K562 (cell line): ENCODE results near the gene DIPK1A. TPM values are rescaled to one million over a fixed set of nuclear protein-coding genes. Genes with fewer than 3 reads are reported as not detected.
A peak's percentile ranks its signal among the peaks of the same experiment; 100 is the strongest.

Source experiments
- FOSL1 ChIP-seq: fragments of 200-800 bp; sonication (Bioruptor generic); conservative IDR thresholded peaks from 2 replicates; pipeline ENCODE4 v1.6.1; 2016; ENCODE audit warnings: missing genetic modification characterization, missing compliant biosample characterization
- FOXK1 ChIP-seq: sonication (generic); formaldehyde crosslinking; IDR thresholded peaks from 2 replicates; pipeline ENCODE4 v1.8.0; 2022; ENCODE audit warnings: missing genetic modification reagents, mild to moderate bottlenecking, borderline replicate concordance
- JUND ChIP-seq, 2 experiments: IDR thresholded peaks; 2 replicates in 1 of 2; 3 replicates in 1 of 2; pipeline ENCODE4 v1.6.1; 2011; ENCODE audit warnings: borderline replicate concordance in 2 of 2, low read depth in 2 of 2, low read length in 2 of 2, improper control_type of control experiment in 1 of 2, missing biosample characterization in 1 of 2, missing genetic modification characterization in 1 of 2, missing genetic modification reagents in 1 of 2
- LEF1 ChIP-seq: fragments of 450-650 bp; IDR thresholded peaks from 2 replicates; pipeline ENCODE4 v1.6.1; 2016; ENCODE audit warnings: mild to moderate bottlenecking
- RBBP5 ChIP-seq: fragments of 200-600 bp; sonication (generic); IDR thresholded peaks from 2 replicates; pipeline ENCODE4 v1.6.1; 2012; ENCODE audit warnings: borderline replicate concordance, mild to moderate bottlenecking, low read length, control low read depth, inconsistent platforms; ENCODE audit not compliant: insufficient read depth, poor library complexity, severe bottlenecking
- ZNF347 ChIP-seq: fragments of 450-650 bp; formaldehyde crosslinking; IDR thresholded peaks from 2 replicates; pipeline ENCODE4 v1.4.0; 2020; ENCODE audit warnings: low read depth, mild to moderate bottlenecking, moderate library complexity
- ZNF785 ChIP-seq: fragments of 250-450 bp; sonication (Bioruptor Pico); IDR thresholded peaks from 2 replicates; pipeline ENCODE4 v1.4.0; 2020; ENCODE audit warnings: mild to moderate bottlenecking
- polyA plus RNA-seq, 8 experiments: library from polyadenylated mRNA; depleted of rRNA in 4 of 8; stranded (reverse) in 5 of 8; unstranded in 3 of 8; fragments of >200 nt; fragmentation: Nextera tagmentation in 2 of 8; fragmentation: Illumina TruSeq in 1 of 8; extraction: Ambion mirVana in 2 of 8; extraction: Trizol in 1 of 8; gene quantifications; 2 replicates each; pipeline versions ENCODE4 v1.2.1 to v1.2.3, GENCODE V29; 2011 to 2014; ENCODE audit warnings: inconsistent platforms in 1 of 8, missing spikeins in 1 of 8
- total RNA-seq, 7 experiments: library from RNA; depleted of rRNA in 6 of 7; stranded (reverse); fragments of >200 nt in 6 of 7; fragmentation: Illumina TruSeq in 2 of 7; extraction: Trizol in 2 of 7; gene quantifications; 2 replicates each; pipeline versions ENCODE4 v1.2.1 to v1.2.3, GENCODE V29; 2011 to 2021; ENCODE audit warnings: low replicate concordance in 1 of 7
- TF ChIP-seq, protein P1 (sequence below): fragments of 250-450 bp; sonication (Bioruptor Pico); IDR thresholded peaks from 2 replicates; pipeline ENCODE4 v1.5.0; 2021; ENCODE audit warnings: mild to moderate bottlenecking, moderate library complexity
- TF ChIP-seq, protein P2 (sequence below): sonication (generic); formaldehyde crosslinking; IDR thresholded peaks from 2 replicates; pipeline ENCODE4 v1.8.1; 2023; ENCODE audit warnings: mild to moderate bottlenecking, missing genetic modification reagents
- TF ChIP-seq, protein P3 (sequence below), 2 experiments: fragments of 450-650 bp; formaldehyde crosslinking in 1 of 2; IDR thresholded peaks; 2 replicates each; pipeline versions ENCODE4 v1.4.0 to v1.6.1; 2014 to 2020; ENCODE audit warnings: mild to moderate bottlenecking in 2 of 2, borderline replicate concordance in 1 of 2, low read depth in 1 of 2

The DIPK1A gene
- total and polyA plus RNA-seq, 9 of the 15 experiments (the other 6 are each of a cell fraction or from before 2014, with no cell fraction given) = 0.54 to 2.5 (median 1.3) TPM

DNA sequence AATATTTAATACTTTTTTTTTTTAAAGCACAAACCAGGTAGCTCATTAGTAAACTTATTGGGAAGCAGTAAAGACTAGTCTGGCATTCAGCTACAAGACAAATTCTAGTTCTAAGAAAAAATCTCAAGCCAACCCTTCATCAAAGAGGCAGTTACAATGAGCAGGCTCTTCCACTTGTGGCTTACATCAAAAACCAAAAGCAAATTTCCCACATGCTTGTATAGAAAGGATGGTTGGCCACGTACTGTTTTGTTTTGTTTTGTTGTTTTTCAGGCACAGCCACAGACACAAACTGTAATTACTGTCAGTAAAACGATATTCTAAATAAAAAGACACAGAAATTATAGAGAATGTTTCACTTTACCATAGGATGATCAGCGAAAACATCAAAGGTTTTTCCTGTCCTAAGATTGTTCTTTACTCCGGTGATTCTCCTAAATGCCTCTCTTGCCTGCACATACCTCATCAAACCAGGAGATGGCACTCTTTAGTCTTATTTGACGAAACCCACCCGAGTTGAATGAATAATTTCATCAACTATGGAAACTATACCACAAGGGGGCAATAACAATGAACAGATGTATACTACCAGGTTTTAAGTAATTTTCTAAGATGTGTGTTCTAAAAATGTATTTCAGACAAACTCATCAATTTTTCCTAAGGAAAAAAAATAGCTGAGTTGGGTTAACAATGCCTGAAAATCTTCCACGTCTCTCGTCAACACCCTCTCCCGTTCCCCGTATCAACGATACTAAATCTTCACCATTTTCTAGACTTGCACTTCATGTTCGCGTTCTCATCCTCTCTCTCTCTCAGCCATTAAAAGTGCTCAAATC lies 102.5 kb downstream of the DIPK1A start (continued):
- TF ChIP-seq, protein P1, sequence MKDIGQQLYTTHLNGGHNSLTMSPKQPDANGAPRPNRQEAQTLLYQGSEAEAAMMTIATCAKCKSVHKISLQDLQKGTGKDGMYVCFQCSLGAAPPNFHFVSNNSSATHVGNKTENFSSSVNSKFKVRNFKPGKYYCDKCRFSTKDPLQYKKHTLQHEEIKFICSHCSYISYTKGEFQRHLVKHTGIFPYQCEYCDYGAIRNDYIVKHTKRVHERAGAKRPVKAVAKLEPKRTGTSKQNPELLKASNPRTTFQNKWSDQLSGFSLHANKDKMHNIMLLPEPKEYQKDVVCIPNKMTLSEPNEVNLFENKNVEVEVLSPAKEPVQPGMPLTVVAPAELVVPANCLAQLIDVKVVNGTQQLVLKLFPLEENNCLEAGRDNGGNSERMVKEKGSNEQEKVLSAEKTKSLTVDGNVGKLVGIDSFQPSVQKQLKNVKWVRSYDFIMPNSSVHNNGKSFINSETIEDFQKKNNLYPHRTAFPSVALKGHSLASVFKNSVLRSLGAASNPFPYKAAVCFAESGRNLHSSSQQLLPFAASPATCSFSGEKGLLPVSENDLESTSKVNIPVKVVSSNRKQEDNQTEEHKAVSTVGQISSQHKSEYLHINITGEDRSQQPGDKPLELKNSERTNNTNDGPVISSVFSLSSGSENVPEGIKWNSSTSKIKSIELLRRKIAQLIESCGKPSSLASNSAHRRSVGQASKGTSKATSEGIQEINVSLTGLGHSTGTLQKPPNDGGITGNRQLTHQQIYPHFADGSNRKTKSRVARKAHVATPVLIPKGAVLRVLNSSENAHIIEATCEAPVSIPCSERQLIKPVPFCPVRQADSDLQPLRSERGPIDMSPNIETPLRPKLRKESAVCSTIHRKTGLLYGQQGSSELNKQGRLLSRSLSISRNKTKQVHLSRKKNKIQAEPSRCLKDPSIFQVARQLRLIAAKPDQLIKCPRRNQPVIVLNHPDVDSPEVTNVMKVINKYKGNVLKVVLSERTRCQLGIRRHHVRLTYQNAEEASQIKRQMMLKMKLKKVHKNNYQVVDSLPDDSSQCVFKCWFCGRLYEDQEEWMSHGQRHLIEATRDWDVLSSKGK (CRISPR knock-in tag) = no peak
- peak; percentile 32; the same call in 1 of the 2 replicates for TF ChIP-seq JUND (IDR thresholded peaks at IDR 0.05; ENCODE audit: borderline replicate concordance, low read depth, low read length)
- TF ChIP-seq JUND (tag; IDR thresholded peaks at IDR 0.05; ENCODE audit: borderline replicate concordance, low read depth, low read length) = no peak
- no peak for TF ChIP-seq FOSL1 (tag)
- TF ChIP-seq FOXK1 = no peak
- TF ChIP-seq ZNF785 (CRISPR knock-in tag) = no peak
- TF ChIP-seq, protein P2, sequence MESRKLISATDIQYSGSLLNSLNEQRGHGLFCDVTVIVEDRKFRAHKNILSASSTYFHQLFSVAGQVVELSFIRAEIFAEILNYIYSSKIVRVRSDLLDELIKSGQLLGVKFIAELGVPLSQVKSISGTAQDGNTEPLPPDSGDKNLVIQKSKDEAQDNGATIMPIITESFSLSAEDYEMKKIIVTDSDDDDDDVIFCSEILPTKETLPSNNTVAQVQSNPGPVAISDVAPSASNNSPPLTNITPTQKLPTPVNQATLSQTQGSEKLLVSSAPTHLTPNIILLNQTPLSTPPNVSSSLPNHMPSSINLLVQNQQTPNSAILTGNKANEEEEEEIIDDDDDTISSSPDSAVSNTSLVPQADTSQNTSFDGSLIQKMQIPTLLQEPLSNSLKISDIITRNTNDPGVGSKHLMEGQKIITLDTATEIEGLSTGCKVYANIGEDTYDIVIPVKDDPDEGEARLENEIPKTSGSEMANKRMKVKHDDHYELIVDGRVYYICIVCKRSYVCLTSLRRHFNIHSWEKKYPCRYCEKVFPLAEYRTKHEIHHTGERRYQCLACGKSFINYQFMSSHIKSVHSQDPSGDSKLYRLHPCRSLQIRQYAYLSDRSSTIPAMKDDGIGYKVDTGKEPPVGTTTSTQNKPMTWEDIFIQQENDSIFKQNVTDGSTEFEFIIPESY (CRISPR knock-in tag) = no peak
- peak; percentile 37; the same call in 1 of the 2 replicates for TF ChIP-seq LEF1
- no peak for TF ChIP-seq ZNF347
- TF ChIP-seq, protein P3, sequence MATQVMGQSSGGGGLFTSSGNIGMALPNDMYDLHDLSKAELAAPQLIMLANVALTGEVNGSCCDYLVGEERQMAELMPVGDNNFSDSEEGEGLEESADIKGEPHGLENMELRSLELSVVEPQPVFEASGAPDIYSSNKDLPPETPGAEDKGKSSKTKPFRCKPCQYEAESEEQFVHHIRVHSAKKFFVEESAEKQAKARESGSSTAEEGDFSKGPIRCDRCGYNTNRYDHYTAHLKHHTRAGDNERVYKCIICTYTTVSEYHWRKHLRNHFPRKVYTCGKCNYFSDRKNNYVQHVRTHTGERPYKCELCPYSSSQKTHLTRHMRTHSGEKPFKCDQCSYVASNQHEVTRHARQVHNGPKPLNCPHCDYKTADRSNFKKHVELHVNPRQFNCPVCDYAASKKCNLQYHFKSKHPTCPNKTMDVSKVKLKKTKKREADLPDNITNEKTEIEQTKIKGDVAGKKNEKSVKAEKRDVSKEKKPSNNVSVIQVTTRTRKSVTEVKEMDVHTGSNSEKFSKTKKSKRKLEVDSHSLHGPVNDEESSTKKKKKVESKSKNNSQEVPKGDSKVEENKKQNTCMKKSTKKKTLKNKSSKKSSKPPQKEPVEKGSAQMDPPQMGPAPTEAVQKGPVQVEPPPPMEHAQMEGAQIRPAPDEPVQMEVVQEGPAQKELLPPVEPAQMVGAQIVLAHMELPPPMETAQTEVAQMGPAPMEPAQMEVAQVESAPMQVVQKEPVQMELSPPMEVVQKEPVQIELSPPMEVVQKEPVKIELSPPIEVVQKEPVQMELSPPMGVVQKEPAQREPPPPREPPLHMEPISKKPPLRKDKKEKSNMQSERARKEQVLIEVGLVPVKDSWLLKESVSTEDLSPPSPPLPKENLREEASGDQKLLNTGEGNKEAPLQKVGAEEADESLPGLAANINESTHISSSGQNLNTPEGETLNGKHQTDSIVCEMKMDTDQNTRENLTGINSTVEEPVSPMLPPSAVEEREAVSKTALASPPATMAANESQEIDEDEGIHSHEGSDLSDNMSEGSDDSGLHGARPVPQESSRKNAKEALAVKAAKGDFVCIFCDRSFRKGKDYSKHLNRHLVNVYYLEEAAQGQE (IDR thresholded peaks at IDR 0.05; ENCODE audit: borderline replicate concordance) = peak; percentile 97
- TF ChIP-seq, protein P3 (CRISPR knock-in tag; IDR thresholded peaks at IDR 0.05; ENCODE audit: low read depth) = no peak
- no peak for TF ChIP-seq RBBP5
